Prostate gland (tissue), 2 donors: ENCODE results near the gene PACS1. TPM values are rescaled to one million over a fixed set of nuclear protein-coding genes. Genes with fewer than 3 reads are reported as not detected.

Experiments
- DNase-seq: peaks from one replicate; pipeline ENCODE4 v3.0.0-alpha.2; 2019; ENCODE audit warnings: low spot score
- H3K27ac ChIP-seq, 2 donors: fragments of 200-600 bp; sonication (generic); 2 replicates each; pipeline ENCODE4 v1.5.1; 2017 to 2019
- H3K27me3 ChIP-seq: fragments of 200-600 bp; sonication (generic); replicated peaks from 2 replicates; pipeline ENCODE4 v1.5.1; 2019; ENCODE audit not compliant: insufficient read depth
- H3K36me3 ChIP-seq, 2 donors: fragments of 200-600 bp; sonication (generic); 1 replicate in 1 of 2; 2 replicates in 1 of 2; pipeline versions ENCODE4 v1.5.1 to v1.8.1; 2017 to 2019
- H3K4me1 ChIP-seq: fragments of 200-600 bp; sonication (generic); replicated peaks from 2 replicates; pipeline ENCODE4 v1.5.1; 2019
- H3K4me3 ChIP-seq, 2 donors: fragments of 200-600 bp; sonication (generic); 2 replicates each; pipeline ENCODE4 v1.5.1; 2017 to 2019
- H3K9me3 ChIP-seq: fragments of 200-600 bp; sonication (generic); 2 replicates; pipeline ENCODE4 v1.5.1; 2017
- CTCF ChIP-seq, 4 experiments: fragments of 200-600 bp in 2 of 4; fragments of 450-650 bp in 2 of 4; sonication (generic) in 2 of 4; IDR thresholded peaks; 1 replicate in 3 of 4; 2 replicates in 1 of 4; pipeline ENCODE4 v1.5.1; 2016 to 2019; ENCODE audit warnings: antibody characterized with exemption in 4 of 4, mild to moderate bottlenecking in 2 of 4, moderate library complexity in 2 of 4
- POLR2A ChIP-seq: fragments of 450-650 bp; IDR thresholded peaks from one replicate; pipeline ENCODE4 v1.6.1; 2016; ENCODE audit warnings: antibody characterized with exemption, mild to moderate bottlenecking
- POLR2AphosphoS5 ChIP-seq: sonication (generic); formaldehyde crosslinking; IDR thresholded peaks from one replicate; pipeline ENCODE4 v1.6.1; 2017; ENCODE audit warnings: antibody characterized with exemption
- WGBS: methylation state at CpG from one replicate; pipeline ENCODE4 v1.1.5; 2018; 5-methylcytosine and 5-hydroxymethylcytosine counted together
- intact Hi-C: fragments of 100-400 bp; cut with DNase I; formaldehyde crosslinking; loops from one replicate; pipeline ENCODE4 v1.14.2; 2022
- total RNA-seq, 2 donors: library from RNA; depleted of rRNA; stranded (reverse); fragments of >200 nt; gene quantifications; one replicate each; pipeline ENCODE4 v1.1.0, GENCODE V29; 2016

Gene PACS1
- total RNA-seq, 2 donors from 2014 or later = 51.9 to 107 TPM

GRCh38 chr11:66231561-66231960, 161.5 kb downstream of the PACS1 start:
- Histone ChIP-seq H3K27ac (no peak overlapping the region), H3K27me3 (no peaks in the 10 kb centered on the region), H3K36me3 (peaks cover 14 to 16% of the 10 kb centered on the region in 2 donors), H3K9me3 (no peaks in the 10 kb centered on the region), H3K4me1 (no peaks in the 10 kb centered on the region), H3K4me3 (no peak overlapping the region)
- DNase-seq = no peak
- 85% methylated on average over 7 of the region's 7 CpGs for WGBS
- TF ChIP-seq CTCF (IDR thresholded peaks at IDR 0.05) = no peak
- no peak for TF ChIP-seq POLR2A
- no peak for TF ChIP-seq POLR2AphosphoS5
- intact Hi-C loops = no loop called here

GRCh38 chr11:66232769-66233168, 162.7 kb downstream of the PACS1 start:
- intact Hi-C loops = no loop called here

GRCh38 chr11:66233301-66233700, 163.2 kb downstream of the PACS1 start:
- Histone ChIP-seq H3K27ac (no peak overlapping the region), H3K9me3 (no peaks in the 10 kb centered on the region), H3K4me1 (no peaks in the 10 kb centered on the region), H3K4me3 (no peak overlapping the region), H3K27me3 (no peaks in the 10 kb centered on the region), H3K36me3 (peaks cover 14 to 16% of the 10 kb centered on the region in 2 donors)
- TF ChIP-seq POLR2A (no peak), CTCF (IDR thresholded peaks at IDR 0.05) (no peak), POLR2AphosphoS5 (no peak)
- WGBS = 94% methylated on average over 5 of the region's 5 CpGs
- DNase-seq = no peak
- intact Hi-C loops = no loop called here

More at GRCh38 chr11:66232769-66233168, 162.7 kb downstream of the PACS1 start:
- Histone ChIP-seq H3K27ac (no peak overlapping the region), H3K4me1 (no peaks in the 10 kb centered on the region), H3K36me3 (peaks cover 14 to 16% of the 10 kb centered on the region in 2 donors), H3K9me3 (no peaks in the 10 kb centered on the region), H3K4me3 (no peak overlapping the region), H3K27me3 (no peaks in the 10 kb centered on the region)
- no peak for TF ChIP-seq POLR2AphosphoS5
- TF ChIP-seq POLR2A = no peak
- TF ChIP-seq CTCF (IDR thresholded peaks at IDR 0.05) = no peak
- WGBS = 91% methylated on average over 11 of the region's 11 CpGs
- no peak for DNase-seq

GRCh38 chr11:66235141-66235540, 165.1 kb downstream of the PACS1 start:
- intact Hi-C loops = no loop called here
- Histone ChIP-seq H3K27me3 (no peaks in the 10 kb centered on the region), H3K4me3 (no peak overlapping the region), H3K4me1 (no peaks in the 10 kb centered on the region), H3K36me3 (peaks cover 14 to 23% of the 10 kb centered on the region in 2 donors), H3K9me3 (no peaks in the 10 kb centered on the region), H3K27ac (no peak overlapping the region)
- TF ChIP-seq POLR2A = no peak
- no peak for TF ChIP-seq POLR2AphosphoS5
- TF ChIP-seq CTCF (IDR thresholded peaks at IDR 0.05) = no peak
- DNase-seq = no peak
- WGBS = 89% methylated on average over 11 of the region's 11 CpGs

- Histone ChIP-seq H3K36me3 (peaks cover 6 to 23% of the 10 kb centered on the region in 2 donors), H3K4me1 (no peaks in the 10 kb centered on the region), H3K27me3 (no peaks in the 10 kb centered on the region), H3K9me3 (no peaks in the 10 kb centered on the region), H3K4me3 (no peak overlapping the region), H3K27ac (no peak overlapping the region)
- TF ChIP-seq POLR2A (no peak), CTCF (IDR thresholded peaks at IDR 0.05) (no peak), POLR2AphosphoS5 (no peak)
- intact Hi-C loops = no loop called here
- WGBS = 78% methylated on average over 6 of the region's 6 CpGs
- DNase-seq = no peak
These were observed 167.8 kb downstream of the PACS1 start for GRCh38 chr11:66237867-66238266.
